ENCODE measurements around the gene CELSR3. TPM values are rescaled to one million over a fixed set of nuclear protein-coding genes. Genes with fewer than 3 reads are reported as not detected.

Gene CELSR3, protein sequence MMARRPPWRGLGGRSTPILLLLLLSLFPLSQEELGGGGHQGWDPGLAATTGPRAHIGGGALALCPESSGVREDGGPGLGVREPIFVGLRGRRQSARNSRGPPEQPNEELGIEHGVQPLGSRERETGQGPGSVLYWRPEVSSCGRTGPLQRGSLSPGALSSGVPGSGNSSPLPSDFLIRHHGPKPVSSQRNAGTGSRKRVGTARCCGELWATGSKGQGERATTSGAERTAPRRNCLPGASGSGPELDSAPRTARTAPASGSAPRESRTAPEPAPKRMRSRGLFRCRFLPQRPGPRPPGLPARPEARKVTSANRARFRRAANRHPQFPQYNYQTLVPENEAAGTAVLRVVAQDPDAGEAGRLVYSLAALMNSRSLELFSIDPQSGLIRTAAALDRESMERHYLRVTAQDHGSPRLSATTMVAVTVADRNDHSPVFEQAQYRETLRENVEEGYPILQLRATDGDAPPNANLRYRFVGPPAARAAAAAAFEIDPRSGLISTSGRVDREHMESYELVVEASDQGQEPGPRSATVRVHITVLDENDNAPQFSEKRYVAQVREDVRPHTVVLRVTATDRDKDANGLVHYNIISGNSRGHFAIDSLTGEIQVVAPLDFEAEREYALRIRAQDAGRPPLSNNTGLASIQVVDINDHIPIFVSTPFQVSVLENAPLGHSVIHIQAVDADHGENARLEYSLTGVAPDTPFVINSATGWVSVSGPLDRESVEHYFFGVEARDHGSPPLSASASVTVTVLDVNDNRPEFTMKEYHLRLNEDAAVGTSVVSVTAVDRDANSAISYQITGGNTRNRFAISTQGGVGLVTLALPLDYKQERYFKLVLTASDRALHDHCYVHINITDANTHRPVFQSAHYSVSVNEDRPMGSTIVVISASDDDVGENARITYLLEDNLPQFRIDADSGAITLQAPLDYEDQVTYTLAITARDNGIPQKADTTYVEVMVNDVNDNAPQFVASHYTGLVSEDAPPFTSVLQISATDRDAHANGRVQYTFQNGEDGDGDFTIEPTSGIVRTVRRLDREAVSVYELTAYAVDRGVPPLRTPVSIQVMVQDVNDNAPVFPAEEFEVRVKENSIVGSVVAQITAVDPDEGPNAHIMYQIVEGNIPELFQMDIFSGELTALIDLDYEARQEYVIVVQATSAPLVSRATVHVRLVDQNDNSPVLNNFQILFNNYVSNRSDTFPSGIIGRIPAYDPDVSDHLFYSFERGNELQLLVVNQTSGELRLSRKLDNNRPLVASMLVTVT (N-terminal part only)
- 0.35 TPM for total RNA-seq
- long read RNA-seq = 0 reads

DNA sequence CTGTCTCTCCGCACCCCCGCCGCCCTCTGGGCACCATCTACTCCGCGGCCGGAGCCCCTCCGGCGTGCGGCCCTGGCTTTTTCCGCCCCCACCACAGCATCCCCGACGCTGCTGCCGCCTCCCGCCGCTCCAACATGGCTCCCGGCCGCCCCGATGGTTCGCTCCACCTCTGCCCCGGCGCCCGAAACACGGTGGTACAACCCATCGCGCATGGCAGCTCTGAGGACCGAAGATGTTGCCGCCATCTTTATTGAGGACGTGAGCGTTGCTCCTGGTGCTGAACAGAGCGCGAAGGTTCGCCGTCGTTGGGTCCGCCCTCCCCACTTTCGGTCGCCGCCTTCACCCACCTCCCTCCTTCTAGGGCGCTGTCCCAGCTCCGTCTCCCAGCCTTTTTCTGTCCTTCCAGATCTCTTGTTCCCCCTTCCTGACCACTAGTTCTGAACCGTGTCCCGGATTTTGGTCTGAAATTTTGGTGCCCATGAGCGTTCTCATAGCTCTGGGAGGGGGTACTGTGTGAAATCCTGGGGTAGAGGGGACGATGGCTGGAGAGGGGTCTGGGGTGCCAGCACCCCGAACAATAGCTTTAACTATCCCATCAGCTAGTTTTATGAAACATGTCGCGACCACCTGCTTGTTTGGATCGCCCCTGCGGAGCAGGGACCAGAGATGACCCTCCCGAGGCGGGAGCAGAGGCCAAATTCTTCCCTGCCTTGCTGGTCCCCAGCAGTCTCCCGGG lies at the start of gene CELSR3:
CELSR3 (minus strand) TSS at position 134 of the 736 bp plus-strand sequence. CDS start 252 bp downstream, outside the sequence.
- DNase-seq = peak; percentile 56
- intact Hi-C loops (cut with micrococcal nuclease) = no loop called here
- peak; percentile 36 for ATAC-seq

DNA sequence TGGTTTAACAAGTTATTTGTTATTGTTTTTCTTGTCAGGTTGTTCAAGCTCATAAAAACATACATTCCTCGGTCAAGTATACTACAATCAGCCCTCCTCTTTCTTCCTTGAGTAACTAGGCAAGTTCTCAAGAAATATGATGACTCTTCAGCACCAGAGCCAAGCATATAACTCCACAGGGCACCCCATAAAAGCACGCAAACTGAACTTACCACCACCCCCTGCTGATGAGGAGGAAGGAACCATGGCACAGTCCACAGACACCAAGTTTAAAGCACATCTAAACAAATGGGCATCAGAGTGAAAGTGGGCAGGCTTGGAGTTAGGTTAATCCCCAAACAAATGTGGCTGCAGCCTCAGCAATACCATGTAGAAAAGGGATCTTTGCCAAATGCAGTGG lies 49.0 kb upstream of the CELSR3 start:
- intact Hi-C loops (cut with micrococcal nuclease) = no loop called here
- ATAC-seq (no peak), DNase-seq (no peak)

DNA sequence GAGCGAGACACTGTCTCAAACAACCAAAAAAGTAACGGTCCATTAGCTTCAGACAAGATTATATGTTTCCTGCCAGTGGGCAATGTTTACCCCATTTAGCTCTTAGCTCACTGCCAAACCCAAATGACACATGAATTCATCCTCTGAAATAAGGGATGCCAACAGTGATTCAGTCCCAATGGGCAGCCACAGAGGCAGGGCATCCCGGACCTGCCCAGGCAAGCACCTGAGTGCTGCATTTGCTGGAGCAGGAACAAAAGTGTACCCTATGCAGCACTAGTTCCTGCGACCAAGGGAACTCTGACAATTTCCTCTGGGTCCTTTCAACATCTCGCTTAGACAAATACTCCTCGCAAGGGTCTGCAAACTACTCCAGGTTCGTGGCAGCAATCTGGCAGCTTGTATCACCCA lies 46.4 kb upstream of the CELSR3 start:
- peak; percentile 29 for ATAC-seq
- intact Hi-C loops (cut with micrococcal nuclease) = no loop called here
- no peak for DNase-seq

DNA sequence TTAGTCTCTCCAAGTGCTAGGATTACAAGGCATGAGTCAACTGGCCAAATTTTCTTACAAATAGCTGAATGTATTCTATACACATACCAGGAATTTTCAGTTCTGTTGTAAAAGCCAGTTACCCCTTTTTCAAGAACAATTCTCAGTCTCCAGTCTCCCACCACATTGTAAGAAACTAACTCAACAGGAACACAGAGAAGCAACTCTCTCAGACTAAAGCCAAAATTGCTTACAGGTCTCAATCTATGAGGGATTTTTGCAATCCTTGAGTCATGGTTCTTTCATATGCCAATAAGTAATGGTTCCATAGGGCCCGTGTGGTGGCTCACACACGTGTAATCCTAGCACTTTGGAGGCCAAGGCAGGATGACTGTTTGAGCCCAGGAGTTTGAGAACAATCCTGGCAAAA lies 45.8 kb upstream of the CELSR3 start:
- DNase-seq (no peak), ATAC-seq (peak; percentile 16)
- intact Hi-C loops (cut with micrococcal nuclease) = no loop called here

DNA sequence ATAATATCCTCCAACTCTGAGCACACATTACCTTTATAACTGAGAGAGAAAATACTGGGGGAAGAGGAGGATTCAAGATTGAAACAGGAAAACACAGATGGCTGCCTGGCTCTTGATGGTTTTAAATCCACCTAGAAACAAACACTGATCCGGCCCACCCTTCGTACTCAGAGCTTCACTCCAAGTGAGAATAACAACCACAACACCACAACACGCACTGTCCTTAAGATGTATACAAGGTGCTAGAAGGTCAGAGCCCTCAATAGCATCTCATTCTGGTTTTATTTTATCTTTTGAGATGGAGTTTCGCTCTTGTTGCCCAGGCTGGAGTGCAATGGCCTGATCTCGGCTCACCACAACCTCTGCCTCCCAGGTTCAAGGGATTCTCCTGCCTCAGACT lies 44.5 kb upstream of the CELSR3 start:
- intact Hi-C loops (cut with micrococcal nuclease) = no loop called here
- DNase-seq (no peak), ATAC-seq (no peak)

DNA sequence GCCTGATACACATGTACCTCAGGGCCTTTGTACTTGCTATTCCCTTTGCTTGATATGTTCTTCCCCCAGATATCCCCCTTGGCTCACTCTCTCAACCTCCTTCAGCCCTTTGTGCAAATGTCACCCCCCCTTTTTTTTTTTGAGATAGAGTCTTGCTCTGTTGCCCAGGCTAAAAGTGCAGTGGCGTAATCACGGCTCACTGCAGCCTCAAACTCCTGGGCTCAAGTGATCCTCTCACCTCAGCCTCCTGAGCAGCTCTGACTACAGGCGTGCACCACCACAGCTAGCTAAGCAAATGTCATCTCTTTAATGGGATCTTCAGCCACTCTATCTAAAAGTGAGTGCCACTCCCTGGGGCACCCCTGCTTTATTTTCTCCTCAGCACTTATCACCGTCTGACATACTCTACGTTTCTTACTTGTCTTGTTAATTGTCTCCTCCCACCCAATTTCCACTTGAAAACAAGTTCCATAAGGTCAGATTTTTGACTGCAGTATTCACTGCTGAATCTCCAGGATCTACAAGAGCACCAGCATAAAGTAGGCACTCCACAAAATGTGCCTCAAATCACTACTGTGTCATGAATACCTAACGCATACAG lies 39.7 kb upstream of the CELSR3 start:
- no peak for DNase-seq
- ATAC-seq = no peak
- intact Hi-C loops (cut with micrococcal nuclease) = no loop called here

DNA sequence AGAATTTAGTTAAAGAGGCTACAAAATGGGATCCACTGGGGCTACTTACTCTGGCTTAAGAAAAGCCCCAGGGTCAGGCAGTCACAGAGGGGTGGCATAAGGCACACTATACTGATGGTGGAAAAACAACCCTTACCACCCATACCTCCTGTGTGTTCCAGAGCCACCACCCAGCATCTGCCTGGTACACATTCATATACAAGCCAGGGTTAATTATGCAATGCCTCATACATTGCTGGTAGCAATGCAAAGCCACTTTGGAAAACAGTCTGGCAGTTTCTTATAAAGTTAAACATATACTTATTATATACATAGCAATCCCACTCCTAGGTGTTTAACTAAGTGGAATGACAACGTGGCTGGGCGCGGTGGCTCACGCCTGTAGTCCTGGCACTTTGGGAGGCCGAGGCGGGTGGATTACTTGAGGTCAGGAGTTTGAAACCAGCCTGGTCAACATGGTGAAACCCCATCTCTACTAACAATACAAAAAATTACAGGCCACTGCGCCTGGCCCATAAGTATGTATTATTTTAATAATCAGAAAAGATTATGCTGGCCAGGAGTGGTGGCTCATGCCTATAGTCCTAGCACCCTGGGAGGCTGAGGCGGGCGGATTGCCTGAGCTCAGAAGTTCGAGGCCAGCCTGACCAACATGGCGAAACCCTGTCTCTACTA lies 38.2 kb upstream of the CELSR3 start:
- intact Hi-C loops (cut with micrococcal nuclease) = no loop called here
- ATAC-seq = no peak

DNA sequence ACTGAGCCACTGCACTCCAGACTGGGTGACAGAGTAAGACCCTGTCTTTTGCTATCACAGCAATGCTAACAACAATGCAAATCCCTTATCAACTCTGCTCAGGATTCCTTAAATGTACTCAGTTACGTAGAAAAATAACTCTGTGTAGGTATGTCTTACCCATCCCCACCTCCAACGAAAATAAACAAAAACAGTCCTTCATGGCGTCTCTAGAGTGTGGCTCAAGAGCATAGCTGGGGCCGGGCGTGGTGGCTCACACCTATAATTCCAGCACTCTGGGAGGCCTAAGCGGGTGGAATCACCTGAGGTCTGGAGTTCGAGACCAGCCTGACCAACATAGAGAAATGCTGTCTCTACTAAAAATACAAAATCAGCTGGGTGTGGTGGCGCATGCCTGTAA lies 36.2 kb upstream of the CELSR3 start:
- ATAC-seq (no peak), DNase-seq (no peak)
- intact Hi-C loops (cut with micrococcal nuclease) = no loop called here

More for the DNA sequence above, 38.2 kb upstream of the CELSR3 start:
- DNase-seq = no peak

DNA sequence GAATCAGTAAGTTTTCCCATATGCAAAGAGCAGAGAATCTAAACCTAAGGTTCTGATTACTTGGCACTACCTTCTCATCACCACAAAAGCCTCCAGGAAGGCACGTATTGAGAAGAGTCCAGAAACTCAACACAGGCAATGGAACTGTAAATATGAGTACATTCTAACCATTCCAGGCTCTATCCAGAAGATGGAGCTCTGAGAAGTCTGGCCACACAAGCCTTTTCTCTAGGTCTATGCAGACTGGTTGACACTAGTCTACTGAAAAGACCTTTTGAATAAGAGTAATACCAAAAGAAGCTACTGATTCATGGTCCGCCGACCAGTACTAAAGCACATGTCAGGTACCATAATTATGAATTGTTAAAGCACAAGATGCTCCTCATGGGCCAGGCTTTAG lies 35.3 kb upstream of the CELSR3 start:
- ATAC-seq = no peak
- intact Hi-C loops (cut with micrococcal nuclease) = no loop called here

DNA sequence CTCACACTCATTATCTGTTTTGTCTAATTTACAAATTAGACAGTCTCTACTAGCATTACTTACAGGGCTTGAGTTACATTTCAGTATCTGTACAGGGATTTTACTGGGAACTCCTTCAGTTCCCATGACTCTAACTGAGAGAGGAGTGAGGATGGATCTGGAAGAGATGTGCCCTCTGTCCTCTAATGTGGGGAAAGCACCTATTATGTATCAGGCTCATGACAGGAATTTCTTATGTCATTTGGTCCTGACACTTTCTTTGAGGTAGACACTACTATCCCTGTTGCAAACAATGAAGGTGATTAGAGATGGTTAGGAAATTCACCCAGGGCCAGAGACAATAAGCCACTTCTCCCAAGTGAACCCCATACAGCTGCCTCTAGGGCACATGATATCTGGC lies 33.9 kb upstream of the CELSR3 start:
- no peak for ATAC-seq
- intact Hi-C loops (cut with micrococcal nuclease) = no loop called here
- DNase-seq = no peak

More for the DNA sequence above, 35.3 kb upstream of the CELSR3 start:
- DNase-seq = no peak

DNA sequence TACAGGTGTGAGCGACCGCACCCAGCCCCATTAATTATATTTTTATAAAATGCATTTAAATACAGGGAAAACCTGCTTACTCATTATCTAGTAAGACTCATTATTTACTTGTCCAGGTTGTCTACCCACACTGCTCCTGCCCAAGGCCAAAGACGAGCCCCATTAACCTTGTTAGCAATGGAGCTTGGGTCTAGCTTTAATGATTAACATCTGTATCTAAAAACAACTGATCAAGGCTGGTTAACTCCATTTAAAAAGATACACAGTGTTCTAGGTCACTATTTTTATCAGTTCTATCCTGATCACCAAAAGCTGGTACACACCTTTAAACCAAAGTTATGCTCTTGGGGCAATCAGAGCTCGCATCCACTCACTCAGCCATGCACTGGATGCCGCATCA lies 33.5 kb upstream of the CELSR3 start:
- intact Hi-C loops (cut with micrococcal nuclease) = no loop called here
- ATAC-seq (no peak), DNase-seq (no peak)

DNA sequence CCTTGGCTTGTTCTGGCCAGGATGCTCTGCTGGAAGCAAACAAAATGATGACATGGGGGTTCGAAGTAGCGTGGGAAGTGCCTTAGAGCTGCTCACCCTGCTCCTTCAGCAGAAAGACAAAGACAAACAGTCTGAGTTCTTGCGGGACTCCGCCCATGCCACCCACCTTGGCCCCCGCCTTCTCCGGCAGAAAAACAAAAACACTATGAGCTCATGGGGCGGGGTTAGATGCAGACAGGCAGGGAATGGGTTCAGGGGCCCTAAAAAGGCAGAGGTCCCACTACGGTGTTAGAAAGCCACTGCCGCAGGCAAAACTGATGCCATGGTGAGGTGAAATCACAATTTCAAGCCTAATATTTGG lies 32.7 kb upstream of the CELSR3 start:
- DNase-seq (peak; percentile 72), ATAC-seq (peak; percentile 87)

DNA sequence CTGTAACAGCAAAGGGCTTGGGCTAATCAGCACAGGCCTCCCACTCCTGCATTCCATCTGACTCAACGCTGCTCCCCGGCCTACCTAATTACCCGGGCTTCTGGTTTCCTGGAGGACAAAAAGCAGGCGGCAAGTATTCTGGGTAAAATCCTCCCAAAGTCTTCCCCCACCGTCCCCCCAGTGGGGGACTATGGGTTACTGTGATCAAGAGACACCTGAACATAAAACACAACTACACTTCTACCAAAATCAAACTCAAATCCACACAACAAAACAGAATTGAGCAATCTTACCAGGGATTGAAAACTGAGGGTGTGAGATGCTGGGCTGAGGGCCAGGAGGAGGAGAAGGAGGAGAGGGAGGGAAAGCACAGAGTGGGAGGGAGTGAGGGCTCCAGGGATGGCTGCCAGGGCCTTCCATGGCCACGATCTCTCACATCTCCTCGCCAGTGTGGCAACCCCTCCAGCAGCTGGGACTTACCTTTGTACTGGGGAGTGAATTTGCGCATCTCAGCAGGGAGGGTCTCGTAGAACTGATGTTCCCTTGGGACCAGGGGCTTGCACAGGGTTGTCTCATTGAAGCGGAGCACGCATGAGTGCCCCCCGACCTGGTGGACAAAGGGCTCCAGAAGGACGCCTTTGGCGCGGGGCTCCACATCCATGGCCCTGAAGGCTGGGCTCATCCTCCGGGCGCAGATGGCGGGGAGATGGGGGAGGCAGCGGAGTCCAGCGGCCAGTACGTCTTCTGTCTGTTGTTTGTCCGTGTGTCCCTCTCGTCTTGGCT lies 32.1 kb upstream of the CELSR3 start:
- peak; percentile 92 for ATAC-seq
- DNase-seq = peak; percentile 84
- intact Hi-C loops (cut with micrococcal nuclease) = no loop called here

More for the DNA sequence above, 32.7 kb upstream of the CELSR3 start:
- intact Hi-C loops (cut with micrococcal nuclease) = no loop called here

DNA sequence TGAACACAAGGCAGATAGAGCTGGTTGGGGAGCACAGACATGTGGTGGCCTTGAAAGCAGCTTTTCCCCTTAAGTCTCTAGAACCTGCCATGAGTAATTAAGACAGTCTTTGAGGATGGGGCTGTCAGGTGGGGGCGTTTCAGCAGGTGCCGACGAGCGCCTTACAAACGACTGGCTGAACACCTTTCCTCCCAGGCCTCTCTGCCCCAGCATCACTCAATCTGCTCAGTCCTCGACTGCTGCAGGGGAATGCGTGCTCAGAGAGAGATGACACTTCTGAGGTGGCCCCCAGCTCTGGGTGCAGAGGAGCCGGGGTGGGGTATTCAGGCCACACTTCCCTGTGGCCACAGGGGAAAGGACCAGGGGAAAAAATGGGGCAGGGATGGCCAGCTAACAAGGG lies 31.1 kb upstream of the CELSR3 start:
- intact Hi-C loops (cut with micrococcal nuclease) = no loop called here
- DNase-seq = no peak

DNA sequence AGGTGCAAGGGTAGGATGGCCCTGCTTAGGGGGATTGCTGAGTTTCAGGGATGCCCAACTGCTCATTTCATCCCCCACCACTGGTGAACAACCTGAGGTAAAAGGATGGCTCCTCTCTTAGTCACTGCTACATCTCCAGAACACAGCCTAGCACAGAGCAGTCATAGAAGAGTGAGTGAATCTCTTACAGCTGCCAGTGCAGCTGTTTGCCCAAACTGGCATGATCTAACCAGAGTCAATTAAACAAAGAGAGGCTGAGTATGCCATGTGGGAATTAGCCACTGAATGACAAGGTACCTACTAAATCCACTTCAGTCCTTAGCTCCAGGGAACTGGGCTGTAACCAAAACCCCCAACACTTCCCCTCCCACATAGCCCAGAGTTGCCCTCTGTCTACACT lies 29.9 kb upstream of the CELSR3 start:
- no peak for ATAC-seq
- DNase-seq = no peak
- intact Hi-C loops (cut with micrococcal nuclease) = no loop called here

More for the DNA sequence above, 31.1 kb upstream of the CELSR3 start:
- no peak for ATAC-seq

DNA sequence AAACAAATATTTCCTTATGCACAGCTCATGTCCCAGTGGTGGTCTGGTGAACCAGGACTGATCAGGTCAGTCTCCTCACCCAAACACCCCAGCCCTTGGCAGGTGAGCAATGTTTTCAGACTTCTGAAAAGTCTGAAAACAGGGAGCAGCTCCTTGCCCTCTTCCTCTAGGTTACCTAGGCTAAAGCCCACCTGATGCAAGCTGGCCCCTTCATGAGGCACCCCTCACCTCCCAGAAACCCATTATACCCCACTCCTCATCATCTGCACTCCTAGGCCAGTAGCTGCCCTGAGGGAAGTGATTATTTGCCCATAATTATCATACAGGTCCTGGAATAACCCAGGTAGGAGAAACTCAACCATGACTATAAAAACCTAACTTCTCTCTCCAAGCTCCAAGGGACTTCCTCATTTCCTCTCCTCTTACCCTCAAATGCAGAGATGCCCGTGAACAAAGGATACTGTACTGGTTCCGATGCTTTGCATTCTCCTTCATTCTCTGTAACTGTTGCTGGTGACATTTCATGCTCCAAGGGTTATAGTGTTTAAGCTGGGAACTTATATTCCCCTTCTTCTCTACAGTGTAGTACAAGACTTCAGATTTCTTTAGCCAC lies 28.3 kb upstream of the CELSR3 start:
- intact Hi-C loops (cut with micrococcal nuclease) = no loop called here
- DNase-seq = no peak
- ATAC-seq = no peak

DNA sequence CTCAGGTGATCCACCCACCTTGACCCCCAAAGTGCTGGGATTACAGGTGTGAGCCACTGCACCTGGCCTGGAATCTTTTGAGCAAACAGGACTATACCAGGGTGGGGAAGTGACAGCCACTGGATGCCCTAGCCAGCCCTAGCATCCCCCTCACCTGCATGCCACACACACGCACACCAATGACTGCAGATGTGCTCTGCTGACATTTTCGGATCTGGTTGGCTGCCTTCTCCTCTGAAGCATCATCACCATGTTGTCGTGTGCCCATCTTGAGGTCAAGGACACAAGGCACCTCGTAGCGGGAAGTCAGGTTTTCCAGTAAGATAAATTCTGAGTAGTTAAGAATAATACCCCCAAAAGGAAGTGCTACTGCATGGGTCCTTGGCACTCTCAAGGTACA lies 26.7 kb upstream of the CELSR3 start:
- ATAC-seq = no peak
- intact Hi-C loops (cut with micrococcal nuclease) = no loop called here
- no peak for DNase-seq

Data from left ventricle myocardium superior (tissue), 1 donor.